GM23338 (cell line): ENCODE data around the gene HHAT.

Source experiments
- CTCF ChIP-seq, 2 experiments: fragments of 200-600 bp in 1 of 2; sonication (generic) in 1 of 2; conservative IDR thresholded peaks; 2 replicates each; pipeline versions ENCODE4 v1.5.1 to v1.6.1; 2016 to 2017; ENCODE audit warnings: antibody characterized with exemption in 2 of 2, low read depth in 2 of 2, mild to moderate bottlenecking in 2 of 2, moderate library complexity in 1 of 2
- EZH2 ChIP-seq: fragments of 200-600 bp; sonication (generic); IDR thresholded peaks from one replicate; pipeline ENCODE4 v1.8.0; 2017; ENCODE audit warnings: antibody characterized with exemption, mild to moderate bottlenecking, low read depth; ENCODE audit not compliant: unreplicated experiment
- EZH2phosphoT487 ChIP-seq: fragments of 200-600 bp; sonication (generic); IDR thresholded peaks from one replicate; pipeline ENCODE4 v1.8.1; 2018; ENCODE audit warnings: antibody characterized with exemption; ENCODE audit not compliant: unreplicated experiment
- POLR2AphosphoS5 ChIP-seq: IDR thresholded peaks from 2 replicates; pipeline ENCODE4 v1.6.1; 2016; ENCODE audit warnings: antibody characterized with exemption, low read depth
- ZNF114 ChIP-seq: fragments of 250-450 bp; sonication (Bioruptor Pico); IDR thresholded peaks from 2 replicates; pipeline ENCODE4 v1.5.0; 2020; ENCODE audit warnings: mild to moderate bottlenecking, moderate library complexity
- ZNF331 ChIP-seq: fragments of 250-450 bp; sonication (Bioruptor Pico); IDR thresholded peaks from 2 replicates; pipeline ENCODE4 v1.5.0; 2020; ENCODE audit warnings: low read depth, mild to moderate bottlenecking, moderate library complexity
- TF ChIP-seq, protein P1 (sequence below): IDR thresholded peaks from one replicate; pipeline ENCODE4 v1.6.1; 2018; ENCODE audit warnings: antibody characterized with exemption; ENCODE audit not compliant: unreplicated experiment

- TF ChIP-seq CTCF (conservative IDR thresholded peaks at IDR 0.05; ENCODE audit: low read depth in 2 of 2), result no peak
- TF ChIP-seq EZH2, result no peak
- TF ChIP-seq POLR2AphosphoS5, result no peak
- TF ChIP-seq EZH2phosphoT487, result no peak
- TF ChIP-seq, protein P1, sequence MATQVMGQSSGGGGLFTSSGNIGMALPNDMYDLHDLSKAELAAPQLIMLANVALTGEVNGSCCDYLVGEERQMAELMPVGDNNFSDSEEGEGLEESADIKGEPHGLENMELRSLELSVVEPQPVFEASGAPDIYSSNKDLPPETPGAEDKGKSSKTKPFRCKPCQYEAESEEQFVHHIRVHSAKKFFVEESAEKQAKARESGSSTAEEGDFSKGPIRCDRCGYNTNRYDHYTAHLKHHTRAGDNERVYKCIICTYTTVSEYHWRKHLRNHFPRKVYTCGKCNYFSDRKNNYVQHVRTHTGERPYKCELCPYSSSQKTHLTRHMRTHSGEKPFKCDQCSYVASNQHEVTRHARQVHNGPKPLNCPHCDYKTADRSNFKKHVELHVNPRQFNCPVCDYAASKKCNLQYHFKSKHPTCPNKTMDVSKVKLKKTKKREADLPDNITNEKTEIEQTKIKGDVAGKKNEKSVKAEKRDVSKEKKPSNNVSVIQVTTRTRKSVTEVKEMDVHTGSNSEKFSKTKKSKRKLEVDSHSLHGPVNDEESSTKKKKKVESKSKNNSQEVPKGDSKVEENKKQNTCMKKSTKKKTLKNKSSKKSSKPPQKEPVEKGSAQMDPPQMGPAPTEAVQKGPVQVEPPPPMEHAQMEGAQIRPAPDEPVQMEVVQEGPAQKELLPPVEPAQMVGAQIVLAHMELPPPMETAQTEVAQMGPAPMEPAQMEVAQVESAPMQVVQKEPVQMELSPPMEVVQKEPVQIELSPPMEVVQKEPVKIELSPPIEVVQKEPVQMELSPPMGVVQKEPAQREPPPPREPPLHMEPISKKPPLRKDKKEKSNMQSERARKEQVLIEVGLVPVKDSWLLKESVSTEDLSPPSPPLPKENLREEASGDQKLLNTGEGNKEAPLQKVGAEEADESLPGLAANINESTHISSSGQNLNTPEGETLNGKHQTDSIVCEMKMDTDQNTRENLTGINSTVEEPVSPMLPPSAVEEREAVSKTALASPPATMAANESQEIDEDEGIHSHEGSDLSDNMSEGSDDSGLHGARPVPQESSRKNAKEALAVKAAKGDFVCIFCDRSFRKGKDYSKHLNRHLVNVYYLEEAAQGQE, result no peak
- TF ChIP-seq ZNF114 (CRISPR knock-in tag), result no peak
- no peak for TF ChIP-seq ZNF331 (CRISPR knock-in tag)
Measured at GRCh38 chr1:210296682-210297081, 32.0 kb upstream of the HHAT start.
